ENCODE data around the gene HRG. TPM values are rescaled to one million over a fixed set of nuclear protein-coding genes. Genes with fewer than 3 reads are reported as not detected.
"Not testable (repeated sequence)": the region's sequence is repeated elsewhere in the genome, so short reads cannot be mapped to it uniquely, and the experiment has no call there.

Gene HRG
- total and polyA plus RNA-seq, 2 experiments from 2014 or later = not detected

- Histone ChIP-seq H3K4me1 (ENCODE audit: insufficient read depth) (no peaks in the 10 kb centered on the region), H3K4me2 (ENCODE audit: unreplicated experiment) (no peak overlapping the region), H3K27ac (no peak overlapping the region), H3K9me2 (ENCODE audit: insufficient read depth) (no peaks in the 10 kb centered on the region), H4K20me1 (ENCODE audit: insufficient read depth) (no peaks in the 10 kb centered on the region), H3K36me3 (ENCODE audit: low read depth) (no peaks in the 10 kb centered on the region), H3K27me3 (replicated peaks; ENCODE audit: insufficient read depth) (peaks cover 6% of the 10 kb centered on the region; the same call in 1 of the 2 replicates), H2AFZ (no peak overlapping the region), H3F3A (ENCODE audit: insufficient read depth) (no peaks in the 10 kb centered on the region), H3K79me2 (ENCODE audit: insufficient read depth) (no peaks in the 10 kb centered on the region), H3K9me3 (ENCODE audit: low read depth) (no peaks in the 10 kb centered on the region), H3K4me3 (no peak overlapping the region), H3K9ac (no peak overlapping the region)
- in situ Hi-C loops (cut with MboI) = no loop called here
- TF ChIP-seq EZH2phosphoT487 (IDR thresholded peaks at IDR 0.05; ENCODE audit: insufficient read depth, low read depth) (no peak), EZH2 (IDR thresholded peaks at IDR 0.05; ENCODE audit: insufficient read depth, poor library complexity, severe bottlenecking) (no peak)
- no peak for DNase-seq
Observed at GRCh38 chr3:186678604-186679003, 12.8 kb downstream of the HRG start.

DNA sequence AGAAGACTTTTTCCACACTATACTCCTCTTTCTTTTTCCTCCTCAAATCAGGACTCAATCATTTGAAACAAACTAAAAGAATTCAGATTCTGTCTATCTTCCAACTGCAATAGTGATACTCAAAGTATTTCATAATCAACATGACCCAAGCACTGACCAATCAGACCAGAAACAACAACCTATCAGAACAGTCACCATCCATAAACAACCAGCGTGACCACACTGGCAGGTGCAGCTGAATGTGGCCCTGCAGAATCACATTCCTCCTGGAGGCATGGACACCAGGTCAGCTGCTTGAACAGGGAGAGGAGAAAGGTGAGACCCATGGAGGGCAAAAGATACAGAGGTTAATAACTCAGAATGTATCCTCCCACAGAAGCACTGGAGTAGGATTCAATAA, 13.3 kb downstream of the HRG start:
- Histone ChIP-seq H3K9me3 (ENCODE audit: low read depth) (no peaks in the 10 kb centered on the region), H3K27ac (no peak overlapping the region), H3F3A (ENCODE audit: insufficient read depth) (no peaks in the 10 kb centered on the region), H3K79me2 (ENCODE audit: insufficient read depth) (no peaks in the 10 kb centered on the region), H3K27me3 (replicated peaks; ENCODE audit: insufficient read depth) (0 out of 2 replicates have a peak, but pooled peaks cover under 1% of the 10 kb centered on the region), H3K9me2 (ENCODE audit: insufficient read depth) (no peaks in the 10 kb centered on the region), H3K4me3 (no peak overlapping the region), H3K4me1 (ENCODE audit: insufficient read depth) (no peaks in the 10 kb centered on the region), H3K36me3 (ENCODE audit: low read depth) (no peaks in the 10 kb centered on the region), H4K20me1 (ENCODE audit: insufficient read depth) (no peaks in the 10 kb centered on the region), H3K9ac (no peak overlapping the region), H3K4me2 (ENCODE audit: unreplicated experiment) (no peak overlapping the region), H2AFZ (no peak overlapping the region)
- TF ChIP-seq EZH2 (IDR thresholded peaks at IDR 0.05; ENCODE audit: insufficient read depth, poor library complexity, severe bottlenecking) = no peak
- TF ChIP-seq EZH2phosphoT487 (IDR thresholded peaks at IDR 0.05; ENCODE audit: insufficient read depth, low read depth) = no peak
- in situ Hi-C loops (cut with MboI) = no loop called here
- 29 to 40% methylated on average over 1 of the region's 1 CpG for WGBS, 2 experiments (ENCODE audit: low coverage in 1 of 2, low lambda C conversion rate in 2 of 2, missing lambda C conversion rate in 2 of 2)
- DNase-seq = no peak

DNA sequence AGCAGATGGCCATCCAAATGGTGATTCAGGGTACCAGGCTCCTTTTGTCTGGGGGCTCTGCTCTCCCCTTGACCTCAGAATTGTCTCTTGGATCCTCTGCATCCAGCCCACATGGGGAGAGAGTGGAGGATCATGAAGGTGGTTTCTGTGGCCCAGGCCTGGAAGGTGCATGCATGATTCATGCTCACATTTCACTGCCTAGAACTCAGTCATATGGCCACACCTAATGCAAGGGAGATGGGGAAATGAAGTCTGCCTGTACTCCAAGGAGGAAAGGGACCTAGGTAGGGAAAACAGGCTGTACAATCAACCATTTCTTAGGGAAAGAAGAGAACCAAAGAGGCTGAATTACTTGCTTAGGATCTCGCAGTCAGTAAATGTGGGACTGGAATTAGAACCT, 15.1 kb downstream of the HRG start:
- H3K36me3 ChIP-seq (ENCODE audit: low read depth) = no peaks in the 10 kb centered on the region
- no peak overlapping the region for H3K4me3 ChIP-seq
- no peaks in the 10 kb centered on the region for H3K9me3 ChIP-seq (ENCODE audit: low read depth)
- H3F3A ChIP-seq (ENCODE audit: insufficient read depth) = no peaks in the 10 kb centered on the region
- in situ Hi-C loops (cut with MboI) = no loop called here
- no peaks in the 10 kb centered on the region for H3K79me2 ChIP-seq (ENCODE audit: insufficient read depth)
- no peak for TF ChIP-seq EZH2phosphoT487 (IDR thresholded peaks at IDR 0.05; ENCODE audit: insufficient read depth, low read depth)
- no peak for TF ChIP-seq EZH2 (IDR thresholded peaks at IDR 0.05; ENCODE audit: insufficient read depth, poor library complexity, severe bottlenecking)
- WGBS, 2 experiments (ENCODE audit: low coverage in 1 of 2, low lambda C conversion rate in 2 of 2, missing lambda C conversion rate in 2 of 2) = 22 to 25% methylated on average over 1 of the region's 1 CpG
- H3K9ac ChIP-seq = no peak overlapping the region
- H3K4me1 ChIP-seq (ENCODE audit: insufficient read depth) = no peaks in the 10 kb centered on the region
- no peak overlapping the region for H3K4me2 ChIP-seq (ENCODE audit: unreplicated experiment)
- DNase-seq = no peak
- H4K20me1 ChIP-seq (ENCODE audit: insufficient read depth) = no peaks in the 10 kb centered on the region
- H3K27ac ChIP-seq = no peak overlapping the region
- no peaks in the 10 kb centered on the region for H3K27me3 ChIP-seq (replicated peaks; ENCODE audit: insufficient read depth)
- no peaks in the 10 kb centered on the region for H3K9me2 ChIP-seq (ENCODE audit: insufficient read depth)
- no peak overlapping the region for H2AFZ ChIP-seq

DNA sequence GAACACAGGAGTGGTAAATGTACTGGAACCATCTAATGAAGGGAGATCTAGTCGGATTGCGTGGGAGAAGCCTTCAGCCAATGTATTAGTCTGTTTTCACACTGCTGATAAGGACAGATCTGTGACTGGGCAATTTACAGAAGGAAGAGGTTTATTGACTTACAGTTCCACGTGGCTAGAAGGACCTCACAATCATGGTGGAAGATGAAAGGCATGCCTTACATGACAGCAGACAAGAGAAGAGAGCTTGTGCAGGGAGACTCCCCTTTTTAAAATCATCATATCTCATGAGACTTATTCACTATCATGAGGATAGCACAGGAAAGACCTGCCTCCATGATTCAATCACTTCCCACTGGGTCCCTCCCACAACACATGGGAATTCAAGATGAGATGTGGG, 17.0 kb downstream of the HRG start:
- TF ChIP-seq EZH2phosphoT487 (IDR thresholded peaks at IDR 0.05; ENCODE audit: insufficient read depth, low read depth) (no peak), EZH2 (IDR thresholded peaks at IDR 0.05; ENCODE audit: insufficient read depth, poor library complexity, severe bottlenecking) (no peak)
- H3K27ac ChIP-seq = no peak overlapping the region
- no peaks in the 10 kb centered on the region for H3F3A ChIP-seq (ENCODE audit: insufficient read depth)
- H3K9ac ChIP-seq = no peak overlapping the region
- H3K36me3 ChIP-seq (ENCODE audit: low read depth) = no peaks in the 10 kb centered on the region
- 29 to 30% methylated on average over 3 of the region's 3 CpGs for WGBS, 2 experiments (ENCODE audit: low coverage in 1 of 2, low lambda C conversion rate in 2 of 2, missing lambda C conversion rate in 2 of 2)
- no peak for DNase-seq
- in situ Hi-C loops (cut with MboI) = no loop called here
- no peak overlapping the region for H3K4me2 ChIP-seq (ENCODE audit: unreplicated experiment)
- no peaks in the 10 kb centered on the region for H4K20me1 ChIP-seq (ENCODE audit: insufficient read depth)
- H3K79me2 ChIP-seq (ENCODE audit: insufficient read depth) = no peaks in the 10 kb centered on the region
- no peak overlapping the region for H2AFZ ChIP-seq
- no peaks in the 10 kb centered on the region for H3K4me1 ChIP-seq (ENCODE audit: insufficient read depth)
- H3K9me3 ChIP-seq (ENCODE audit: low read depth) = no peaks in the 10 kb centered on the region
- H3K4me3 ChIP-seq = no peak overlapping the region
- no peaks in the 10 kb centered on the region; the same call in 1 of the 2 replicates for H3K27me3 ChIP-seq (replicated peaks; ENCODE audit: insufficient read depth)
- no peaks in the 10 kb centered on the region for H3K9me2 ChIP-seq (ENCODE audit: insufficient read depth)

- no peak overlapping the region for H3K4me2 ChIP-seq (ENCODE audit: unreplicated experiment)
- in situ Hi-C loops (cut with MboI) = no loop called here
Observed at GRCh38 chr3:186683979-186684378, 18.2 kb downstream of the HRG start.

DNA sequence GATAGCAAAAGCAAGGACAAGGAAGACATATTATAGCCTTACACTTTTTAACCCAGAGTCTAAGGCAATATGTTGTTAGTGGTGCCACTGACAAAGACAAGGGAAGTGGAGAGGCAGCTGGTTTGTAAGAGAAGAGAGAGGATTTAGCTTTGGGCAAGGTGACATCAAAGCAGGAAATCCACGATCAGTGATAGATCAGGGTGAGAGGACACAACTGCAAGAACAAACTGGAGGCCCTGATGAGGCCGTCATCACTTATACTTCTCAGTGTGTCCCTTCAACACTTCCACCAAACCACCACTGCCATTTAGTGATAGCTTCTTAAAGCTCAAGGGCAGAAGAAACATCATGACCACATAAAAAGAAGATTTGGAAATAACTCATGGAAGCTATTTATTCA, 20.7 kb downstream of the HRG start:
- DNase-seq; H3K27ac ChIP-seq; H4K20me1 ChIP-seq (ENCODE audit: insufficient read depth); H2AFZ ChIP-seq; H3K4me2 ChIP-seq (ENCODE audit: unreplicated experiment); H3F3A ChIP-seq (ENCODE audit: insufficient read depth); H3K9me2 ChIP-seq (ENCODE audit: insufficient read depth); H3K4me3 ChIP-seq; in situ Hi-C loops (cut with MboI); H3K36me3 ChIP-seq (ENCODE audit: low read depth); H3K4me1 ChIP-seq (ENCODE audit: insufficient read depth); H3K9ac ChIP-seq; H3K79me2 ChIP-seq (ENCODE audit: insufficient read depth); H3K9me3 ChIP-seq (ENCODE audit: low read depth): not testable (repeated sequence)
- WGBS, 2 experiments (ENCODE audit: low coverage in 1 of 2, low lambda C conversion rate in 2 of 2, missing lambda C conversion rate in 2 of 2) = 47 to 55% methylated on average over 2 of the region's 2 CpGs
- peaks cover 11% of the 10 kb centered on the region; the same call in 1 of the 2 replicates for H3K27me3 ChIP-seq (replicated peaks; ENCODE audit: insufficient read depth)

More at GRCh38 chr3:186683979-186684378, 18.2 kb downstream of the HRG start:
- Histone ChIP-seq H3K9ac (no peak overlapping the region), H3F3A (ENCODE audit: insufficient read depth) (no peaks in the 10 kb centered on the region), H3K9me2 (ENCODE audit: insufficient read depth) (no peaks in the 10 kb centered on the region), H3K9me3 (ENCODE audit: low read depth) (no peaks in the 10 kb centered on the region), H3K4me1 (ENCODE audit: insufficient read depth) (no peaks in the 10 kb centered on the region), H3K27ac (no peak overlapping the region), H3K79me2 (ENCODE audit: insufficient read depth) (no peaks in the 10 kb centered on the region), H3K36me3 (ENCODE audit: low read depth) (no peaks in the 10 kb centered on the region), H3K27me3 (replicated peaks; ENCODE audit: insufficient read depth) (peaks cover 3% of the 10 kb centered on the region; the same call in 1 of the 2 replicates), H3K4me3 (no peak overlapping the region), H2AFZ (no peak overlapping the region), H4K20me1 (ENCODE audit: insufficient read depth) (no peaks in the 10 kb centered on the region)
- TF ChIP-seq EZH2phosphoT487 (IDR thresholded peaks at IDR 0.05; ENCODE audit: insufficient read depth, low read depth) (no peak), EZH2 (IDR thresholded peaks at IDR 0.05; ENCODE audit: insufficient read depth, poor library complexity, severe bottlenecking) (no peak)
- WGBS, 2 experiments (ENCODE audit: low coverage in 1 of 2, low lambda C conversion rate in 2 of 2, missing lambda C conversion rate in 2 of 2) = 20 to 31% methylated on average over 3 of the region's 3 CpGs
- no peak for DNase-seq

Data from GM23248 (cell line).